Activated CD4-positive, alpha-beta T cell treated with anti-CD3 and anti-CD28 coated beads, Interleukin-2, Interleukin-4, amounts not matched to agents 100 ng/mL and 50 ng/mL, durations not matched to agents 16 hours and 8 hours (primary cell): ENCODE measurements around the gene SCGN.
"Not testable (repeated sequence)": the region's sequence is repeated elsewhere in the genome, so short reads cannot be mapped to it uniquely, and the experiment has no call there.

Experiments used
- DNase-seq: peaks from one replicate; pipeline ENCODE4 v3.0.0-alpha.2; 2020; ENCODE audit warnings: low spot score

Gene SCGN

GRCh38 chr6:25730907-25731306, 78.9 kb downstream of the SCGN start:
- no peak for DNase-seq

GRCh38 chr6:25731721-25732120, 79.7 kb downstream of the SCGN start:
- no peak for DNase-seq

- DNase-seq: no peak
Measured at GRCh38 chr6:25732468-25733198, 80.6 kb downstream of the SCGN start.

- DNase-seq: no peak
Measured at GRCh38 chr6:25735261-25735660, 83.2 kb downstream of the SCGN start.

- DNase-seq: no peak
Measured at GRCh38 chr6:25743868-25744267, 91.9 kb downstream of the SCGN start.

GRCh38 chr6:25745836-25746235, 93.8 kb downstream of the SCGN start:
- DNase-seq: no peak

GRCh38 chr6:25746968-25747367, 95.0 kb downstream of the SCGN start:
- DNase-seq: no peak

GRCh38 chr6:25747477-25747876, 95.5 kb downstream of the SCGN start:
- no peak for DNase-seq

GRCh38 chr6:25748049-25748448, 96.0 kb downstream of the SCGN start:
- DNase-seq: no peak

GRCh38 chr6:25748601-25749517, 96.8 kb downstream of the SCGN start:
- not testable (repeated sequence) for DNase-seq

GRCh38 chr6:25749837-25750236, 97.8 kb downstream of the SCGN start:
- DNase-seq: no peak

- DNase-seq: no peak
Measured at GRCh38 chr6:25750906-25751305, 98.9 kb downstream of the SCGN start.
